Mesendoderm (in vitro differentiated cells): ENCODE measurements around the gene PODXL.
A peak's percentile ranks its signal among the peaks of the same experiment; 100 is the strongest.
"Not testable (repeated sequence)": the region's sequence is repeated elsewhere in the genome, so short reads cannot be mapped to it uniquely, and the experiment has no call there.

Experiments used
- DNase-seq: peaks from one replicate; pipeline ENCODE4 v3.0.0; 2013
- H2AK5ac ChIP-seq: 2 replicates; pipeline ENCODE4 v1.6.1; 2013; ENCODE audit warnings: low read length, inconsistent platforms
- H2BK120ac ChIP-seq: 2 replicates; pipeline ENCODE4 v1.6.1; 2013; ENCODE audit warnings: low read depth, mild to moderate bottlenecking, low read length, moderate library complexity, mixed read lengths
- H2BK15ac ChIP-seq: replicated peaks from 2 replicates; pipeline ENCODE4 v1.6.1; 2013; ENCODE audit warnings: low read depth, mild to moderate bottlenecking, moderate library complexity
- H2BK5ac ChIP-seq: 2 replicates; pipeline ENCODE4 v1.6.1; 2013; ENCODE audit warnings: low read length, inconsistent platforms
- H3K18ac ChIP-seq: 2 replicates; pipeline ENCODE4 v1.6.1; 2013; ENCODE audit warnings: mild to moderate bottlenecking, low read length, mixed read lengths
- H3K23ac ChIP-seq: one replicate; pipeline ENCODE4 v1.6.1; 2013; ENCODE audit warnings: low read length
- H3K27ac ChIP-seq: 2 replicates; pipeline ENCODE4 v1.5.1; 2013; ENCODE audit warnings: low read depth, mild to moderate bottlenecking, inconsistent platforms, low read length, moderate library complexity
- H3K27me3 ChIP-seq: 2 replicates; pipeline ENCODE4 v1.6.1; 2013; ENCODE audit warnings: low read length, control low read depth, mild to moderate bottlenecking, inconsistent platforms; ENCODE audit not compliant: insufficient read depth, poor library complexity
- H3K36me3 ChIP-seq: 2 replicates; pipeline ENCODE4 v1.6.1; 2013; ENCODE audit warnings: low read length, inconsistent platforms; ENCODE audit not compliant: control insufficient read depth, insufficient read depth
- H3K4ac ChIP-seq: one replicate; pipeline ENCODE4 v1.6.1; 2013; ENCODE audit warnings: low read depth, mild to moderate bottlenecking, low read length, moderate library complexity
- H3K4me1 ChIP-seq: 2 replicates; pipeline ENCODE4 v1.6.1; 2013; ENCODE audit warnings: low read depth, low read length, inconsistent platforms; ENCODE audit not compliant: control insufficient read depth
- H3K4me2 ChIP-seq: 2 replicates; pipeline ENCODE4 v1.6.1; 2013; ENCODE audit warnings: low read length
- H3K4me3 ChIP-seq: 2 replicates; pipeline ENCODE4 v1.5.1; 2013; ENCODE audit warnings: mild to moderate bottlenecking, low read length
- H3K56ac ChIP-seq: one replicate; pipeline ENCODE4 v1.6.1; 2013; ENCODE audit warnings: low read length
- H3K79me1 ChIP-seq: 2 replicates; pipeline ENCODE4 v1.6.1; 2013; ENCODE audit warnings: low read length, inconsistent platforms
- H3K79me2 ChIP-seq: 2 replicates; pipeline ENCODE4 v1.6.1; 2013; ENCODE audit warnings: mild to moderate bottlenecking, low read length; ENCODE audit not compliant: control insufficient read depth, insufficient read depth
- H3K9ac ChIP-seq: 2 replicates; pipeline ENCODE4 v1.6.1; 2013; ENCODE audit warnings: low read length, inconsistent platforms
- H4K5ac ChIP-seq: one replicate; pipeline ENCODE4 v1.6.1; 2013; ENCODE audit warnings: low read length
- H4K8ac ChIP-seq: one replicate; pipeline ENCODE4 v1.6.1; 2013; ENCODE audit warnings: low read depth, mild to moderate bottlenecking, control low read depth, low read length, moderate library complexity
- WGBS: extraction: QIAGEN DNeasy Blood & Tissue Kit; methylation state at CpG from one replicate; pipeline ENCODE4 v1.1.7; 2013; ENCODE audit warnings: low lambda C conversion rate, missing lambda C conversion rate; ENCODE audit not compliant: insufficient coverage; ENCODE audit errors: extremely low coverage; 5-methylcytosine and 5-hydroxymethylcytosine counted together

PODXL gene

DNA sequence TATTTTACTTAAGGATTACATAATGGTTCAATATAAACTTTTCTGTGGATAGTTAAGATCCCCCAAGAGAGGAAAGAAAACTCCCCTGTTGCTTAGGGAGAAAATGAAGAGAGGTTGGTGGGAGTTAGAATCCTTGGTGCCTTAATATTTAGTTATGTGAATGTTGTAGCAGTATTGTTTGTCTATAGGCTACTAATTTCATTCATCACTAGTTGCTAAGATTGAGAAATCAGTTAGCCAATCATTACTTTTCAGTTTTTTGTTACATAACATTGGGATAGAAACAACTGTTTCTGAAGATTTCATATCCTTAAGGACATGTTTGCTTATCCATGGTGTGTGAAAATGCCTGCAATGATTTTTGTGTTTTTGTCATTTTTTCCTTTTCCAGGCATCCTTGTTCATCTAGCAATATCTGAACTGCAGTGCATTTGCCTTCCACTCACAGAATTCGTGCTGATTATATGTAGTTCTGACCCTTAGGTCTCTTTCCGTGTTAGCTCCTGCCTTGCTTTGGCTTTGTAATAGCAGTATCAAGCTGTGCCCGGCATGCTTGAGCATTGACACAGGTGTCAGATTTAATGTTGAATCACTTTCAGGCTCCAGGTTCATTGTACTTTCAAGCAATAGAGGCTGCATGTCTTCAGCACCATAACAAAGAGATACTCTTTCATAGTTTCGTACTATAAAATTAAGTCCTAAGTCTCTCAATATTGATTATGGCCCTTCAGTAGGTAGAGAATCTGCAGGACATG is 85.0 kb downstream of the PODXL start:
- Histone ChIP-seq H3K23ac (no peak overlapping the region), H3K4me3 (no peak overlapping the region), H2BK5ac (no peak overlapping the region), H3K4me1 (no peaks in the 10 kb centered on the region), H3K27me3 (no peaks in the 10 kb centered on the region), H3K79me2 (no peaks in the 10 kb centered on the region), H3K4ac (no peak overlapping the region), H3K36me3 (no peaks in the 10 kb centered on the region), H3K27ac (no peak overlapping the region), H3K4me2 (no peak overlapping the region), H4K8ac (no peak overlapping the region), H3K56ac (no peak overlapping the region), H2BK120ac (no peak overlapping the region), H3K18ac (no peak overlapping the region), H3K79me1 (no peaks in the 10 kb centered on the region), H2AK5ac (no peak overlapping the region), H4K5ac (no peak overlapping the region), H2BK15ac (no peak overlapping the region), H3K9ac (no peak overlapping the region)
- no CpG with 5 or more reads among the region's 4 CpGs for WGBS
- no peak for DNase-seq

DNA sequence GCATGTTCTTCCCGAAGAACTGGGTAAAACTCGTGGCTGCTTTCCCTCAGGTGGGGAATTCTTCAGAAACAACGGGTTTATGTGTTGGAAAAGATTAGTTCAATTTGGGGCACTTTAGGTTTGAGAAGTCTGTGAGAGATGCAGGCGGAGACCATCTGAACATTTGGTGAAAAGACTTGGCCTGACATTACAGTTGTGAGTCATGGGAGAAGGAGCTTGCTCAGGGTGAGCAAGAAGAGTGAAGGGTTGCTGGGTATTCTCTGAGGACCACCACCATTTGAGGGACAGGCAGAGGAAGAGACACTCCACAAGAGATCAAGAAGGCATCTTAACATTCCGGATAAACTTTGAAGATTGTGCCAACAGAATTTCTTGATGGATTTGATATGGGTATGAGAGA is 88.6 kb downstream of the PODXL start:
- Histone ChIP-seq H2BK15ac (no peak overlapping the region), H3K79me2 (no peaks in the 10 kb centered on the region), H3K36me3 (no peaks in the 10 kb centered on the region), H3K4me2 (no peak overlapping the region), H3K79me1 (no peaks in the 10 kb centered on the region), H3K18ac (no peak overlapping the region), H3K4me1 (no peaks in the 10 kb centered on the region), H3K4me3 (no peak overlapping the region), H3K23ac (no peak overlapping the region), H2AK5ac (no peak overlapping the region), H2BK5ac (no peak overlapping the region), H3K27ac (no peak overlapping the region), H3K4ac (no peak overlapping the region), H4K8ac (no peak overlapping the region), H2BK120ac (no peak overlapping the region), H3K27me3 (no peaks in the 10 kb centered on the region), H4K5ac (no peak overlapping the region), H3K9ac (no peak overlapping the region), H3K56ac (no peak overlapping the region)
- WGBS: no CpG with 5 or more reads among the region's 5 CpGs
- DNase-seq: no peak

DNA sequence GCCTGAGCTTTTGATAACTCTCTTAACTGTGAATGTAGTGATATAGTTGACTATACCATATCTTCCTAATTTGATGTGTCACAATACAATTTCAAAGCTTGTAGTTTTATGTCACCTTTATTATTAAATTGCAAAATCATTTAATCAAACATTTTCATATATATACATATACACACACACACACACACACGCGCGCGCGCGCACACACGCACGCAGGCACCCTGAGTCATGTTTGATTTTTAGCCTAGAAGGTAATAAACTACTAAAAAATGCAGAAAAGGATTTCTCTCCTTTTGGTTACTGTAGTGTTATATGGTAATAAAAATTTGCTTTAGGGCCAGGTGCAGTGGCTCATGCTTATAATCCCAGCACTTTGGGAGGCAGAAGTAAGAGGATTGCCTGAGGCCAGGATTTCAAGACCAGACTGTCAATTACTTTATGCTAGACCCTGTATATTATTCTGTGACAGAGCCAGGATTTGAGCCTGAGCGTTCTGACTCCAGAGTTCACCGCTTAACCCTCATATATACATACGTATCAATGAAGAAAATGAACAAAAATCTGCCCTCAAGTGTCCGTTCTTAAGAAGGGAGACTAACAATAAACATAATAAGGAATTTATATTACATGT is 89.6 kb downstream of the PODXL start:
- Histone ChIP-seq H3K4ac (no peak overlapping the region), H4K8ac (no peak overlapping the region), H2AK5ac (no peak overlapping the region), H3K27ac (no peak overlapping the region), H3K79me1 (no peaks in the 10 kb centered on the region), H3K4me1 (no peaks in the 10 kb centered on the region), H3K4me2 (no peak overlapping the region), H2BK5ac (no peak overlapping the region), H3K36me3 (no peaks in the 10 kb centered on the region), H3K79me2 (no peaks in the 10 kb centered on the region), H3K9ac (no peak overlapping the region), H4K5ac (no peak overlapping the region), H2BK120ac (no peak overlapping the region), H3K18ac (no peak overlapping the region), H3K27me3 (no peaks in the 10 kb centered on the region), H3K56ac (no peak overlapping the region), H3K4me3 (no peak overlapping the region), H2BK15ac (no peak overlapping the region), H3K23ac (no peak overlapping the region)
- no peak for DNase-seq
- 100% methylated on average over 1 of the region's 12 CpGs for WGBS

- H4K8ac ChIP-seq, H2BK5ac ChIP-seq, H3K4ac ChIP-seq, H3K4me2 ChIP-seq, H3K27me3 ChIP-seq, H4K5ac ChIP-seq, H3K23ac ChIP-seq, H3K79me1 ChIP-seq, DNase-seq, H3K4me3 ChIP-seq, H3K79me2 ChIP-seq, H2BK120ac ChIP-seq, H2AK5ac ChIP-seq, H3K27ac ChIP-seq, H3K18ac ChIP-seq, H3K4me1 ChIP-seq, H2BK15ac ChIP-seq, H3K36me3 ChIP-seq, H3K56ac ChIP-seq, H3K9ac ChIP-seq: not testable (repeated sequence)
Observed at GRCh38 chr7:131462715-131463114, 93.7 kb downstream of the PODXL start.

DNA sequence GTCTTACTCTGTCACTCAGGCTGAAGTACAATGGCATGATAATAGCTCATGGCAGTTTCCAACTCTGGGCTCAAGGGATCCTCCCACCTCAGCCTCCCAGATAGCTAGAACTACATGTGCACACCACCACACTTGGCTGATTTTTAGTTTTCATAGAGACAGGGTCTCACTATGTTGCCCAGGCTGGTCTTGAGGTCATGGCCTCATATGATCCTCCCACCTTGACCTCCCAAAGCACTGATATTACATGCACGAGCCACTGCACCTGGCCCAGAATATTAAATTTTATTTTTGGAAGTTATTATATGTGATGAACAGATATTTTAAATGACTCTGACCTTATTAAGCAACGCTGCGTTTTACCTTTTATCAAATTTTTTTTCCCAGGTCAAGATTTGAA is 94.4 kb downstream of the PODXL start:
- no peak overlapping the region for H4K5ac ChIP-seq
- H3K27ac ChIP-seq: no peak overlapping the region
- WGBS: no CpG with 5 or more reads among the region's 3 CpGs
- H2AK5ac ChIP-seq: no peak overlapping the region
- H2BK5ac ChIP-seq: no peak overlapping the region
- no peak overlapping the region for H2BK120ac ChIP-seq
- no peak overlapping the region for H2BK15ac ChIP-seq
- H3K27me3 ChIP-seq: no peaks in the 10 kb centered on the region
- H3K23ac ChIP-seq: no peak overlapping the region
- DNase-seq: no peak
- no peak overlapping the region for H3K56ac ChIP-seq
- no peak overlapping the region for H3K9ac ChIP-seq
- H3K4me1 ChIP-seq: no peaks in the 10 kb centered on the region
- no peak overlapping the region for H3K4ac ChIP-seq
- no peak overlapping the region for H3K18ac ChIP-seq
- no peaks in the 10 kb centered on the region for H3K79me2 ChIP-seq
- H4K8ac ChIP-seq: no peak overlapping the region
- H3K79me1 ChIP-seq: no peaks in the 10 kb centered on the region
- no peak overlapping the region for H3K4me3 ChIP-seq
- no peaks in the 10 kb centered on the region for H3K36me3 ChIP-seq
- H3K4me2 ChIP-seq: no peak overlapping the region

DNA sequence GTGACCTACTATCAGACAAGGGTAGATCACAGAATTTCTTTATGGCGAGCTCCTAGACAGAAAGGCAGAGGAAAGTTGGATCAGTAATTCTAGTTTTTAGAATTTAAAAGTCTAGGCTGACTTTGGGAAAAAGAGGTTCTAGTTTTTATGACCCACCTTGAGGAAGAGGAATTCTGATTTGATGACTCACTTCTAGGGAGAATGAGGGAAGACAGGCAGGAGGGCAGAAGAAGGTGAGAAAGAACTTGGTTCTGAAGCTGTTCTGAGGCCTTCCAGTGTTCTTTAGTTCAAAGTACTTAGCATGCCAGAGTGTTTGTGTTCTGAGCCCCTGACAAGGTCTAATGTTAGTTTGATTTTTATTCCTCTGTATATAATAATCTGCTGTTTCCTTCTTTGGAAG is 97.2 kb downstream of the PODXL start:
- no CpG with 5 or more reads among the region's 1 CpG for WGBS
- Histone ChIP-seq H3K36me3 (no peaks in the 10 kb centered on the region), H2AK5ac (no peak overlapping the region), H2BK5ac (no peak overlapping the region), H3K4me3 (no peak overlapping the region), H3K27ac (no peak overlapping the region), H3K79me1 (no peaks in the 10 kb centered on the region), H3K4me1 (no peaks in the 10 kb centered on the region), H2BK120ac (no peak overlapping the region), H3K23ac (no peak overlapping the region), H3K27me3 (no peaks in the 10 kb centered on the region), H3K56ac (no peak overlapping the region), H3K18ac (no peak overlapping the region), H4K8ac (no peak overlapping the region), H3K79me2 (no peaks in the 10 kb centered on the region), H3K9ac (no peak overlapping the region), H3K4me2 (no peak overlapping the region), H4K5ac (no peak overlapping the region), H2BK15ac (no peak overlapping the region), H3K4ac (no peak overlapping the region)
- DNase-seq: peak; percentile 73
